ENCODE data around the gene SOX2. TPM values are rescaled to one million over a fixed set of nuclear protein-coding genes. Genes with fewer than 3 reads are reported as not detected.

The SOX2 gene
- total RNA-seq, 2 experiments from 2014 or later, result not detected

DNA sequence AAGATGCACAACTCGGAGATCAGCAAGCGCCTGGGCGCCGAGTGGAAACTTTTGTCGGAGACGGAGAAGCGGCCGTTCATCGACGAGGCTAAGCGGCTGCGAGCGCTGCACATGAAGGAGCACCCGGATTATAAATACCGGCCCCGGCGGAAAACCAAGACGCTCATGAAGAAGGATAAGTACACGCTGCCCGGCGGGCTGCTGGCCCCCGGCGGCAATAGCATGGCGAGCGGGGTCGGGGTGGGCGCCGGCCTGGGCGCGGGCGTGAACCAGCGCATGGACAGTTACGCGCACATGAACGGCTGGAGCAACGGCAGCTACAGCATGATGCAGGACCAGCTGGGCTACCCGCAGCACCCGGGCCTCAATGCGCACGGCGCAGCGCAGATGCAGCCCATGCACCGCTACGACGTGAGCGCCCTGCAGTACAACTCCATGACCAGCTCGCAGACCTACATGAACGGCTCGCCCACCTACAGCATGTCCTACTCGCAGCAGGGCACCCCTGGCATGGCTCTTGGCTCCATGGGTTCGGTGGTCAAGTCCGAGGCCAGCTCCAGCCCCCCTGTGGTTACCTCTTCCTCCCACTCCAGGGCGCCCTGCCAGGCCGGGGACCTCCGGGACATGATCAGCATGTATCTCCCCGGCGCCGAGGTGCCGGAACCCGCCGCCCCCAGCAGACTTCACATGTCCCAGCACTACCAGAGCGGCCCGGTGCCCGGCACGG, 991 bp downstream of the SOX2 start:
- no peak overlapping the region for H3K4me3 Mint-ChIP-seq
- H3K27me3 Mint-ChIP-seq, result peaks cover 75% of the 10 kb centered on the region
- H3K27ac Mint-ChIP-seq, result no peak overlapping the region
- CTCF ChIA-PET, result interaction anchor here (2.0 kb wide), 1 partner anchor 11 kb away, joined by 13 read pairs; no protein-coding TSS in a partner anchor
- ATAC-seq (no peak), DNase-seq (no peak)
- H3K9me3 Mint-ChIP-seq (ENCODE audit: low read depth), result no peaks in the 10 kb centered on the region
- peaks cover 4% of the 10 kb centered on the region for H3K4me1 Mint-ChIP-seq
- no peaks in the 10 kb centered on the region for H3K36me3 Mint-ChIP-seq

DNA sequence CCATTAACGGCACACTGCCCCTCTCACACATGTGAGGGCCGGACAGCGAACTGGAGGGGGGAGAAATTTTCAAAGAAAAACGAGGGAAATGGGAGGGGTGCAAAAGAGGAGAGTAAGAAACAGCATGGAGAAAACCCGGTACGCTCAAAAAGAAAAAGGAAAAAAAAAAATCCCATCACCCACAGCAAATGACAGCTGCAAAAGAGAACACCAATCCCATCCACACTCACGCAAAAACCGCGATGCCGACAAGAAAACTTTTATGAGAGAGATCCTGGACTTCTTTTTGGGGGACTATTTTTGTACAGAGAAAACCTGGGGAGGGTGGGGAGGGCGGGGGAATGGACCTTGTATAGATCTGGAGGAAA, 1.5 kb downstream of the SOX2 start:
- Mint-ChIP-seq H3K27ac (peak overlapping the region; percentile 30), H3K36me3 (no peaks in the 10 kb centered on the region), H3K9me3 (ENCODE audit: low read depth) (no peaks in the 10 kb centered on the region), H3K27me3 (peaks cover 75% of the 10 kb centered on the region), H3K4me3 (no peak overlapping the region), H3K4me1 (peaks cover 4% of the 10 kb centered on the region)
- CTCF ChIA-PET, result interaction anchor here (2.0 kb wide), 1 partner anchor 12 kb away, joined by 13 read pairs; no protein-coding TSS in a partner anchor
- DNase-seq (no peak), ATAC-seq (no peak)

DNA sequence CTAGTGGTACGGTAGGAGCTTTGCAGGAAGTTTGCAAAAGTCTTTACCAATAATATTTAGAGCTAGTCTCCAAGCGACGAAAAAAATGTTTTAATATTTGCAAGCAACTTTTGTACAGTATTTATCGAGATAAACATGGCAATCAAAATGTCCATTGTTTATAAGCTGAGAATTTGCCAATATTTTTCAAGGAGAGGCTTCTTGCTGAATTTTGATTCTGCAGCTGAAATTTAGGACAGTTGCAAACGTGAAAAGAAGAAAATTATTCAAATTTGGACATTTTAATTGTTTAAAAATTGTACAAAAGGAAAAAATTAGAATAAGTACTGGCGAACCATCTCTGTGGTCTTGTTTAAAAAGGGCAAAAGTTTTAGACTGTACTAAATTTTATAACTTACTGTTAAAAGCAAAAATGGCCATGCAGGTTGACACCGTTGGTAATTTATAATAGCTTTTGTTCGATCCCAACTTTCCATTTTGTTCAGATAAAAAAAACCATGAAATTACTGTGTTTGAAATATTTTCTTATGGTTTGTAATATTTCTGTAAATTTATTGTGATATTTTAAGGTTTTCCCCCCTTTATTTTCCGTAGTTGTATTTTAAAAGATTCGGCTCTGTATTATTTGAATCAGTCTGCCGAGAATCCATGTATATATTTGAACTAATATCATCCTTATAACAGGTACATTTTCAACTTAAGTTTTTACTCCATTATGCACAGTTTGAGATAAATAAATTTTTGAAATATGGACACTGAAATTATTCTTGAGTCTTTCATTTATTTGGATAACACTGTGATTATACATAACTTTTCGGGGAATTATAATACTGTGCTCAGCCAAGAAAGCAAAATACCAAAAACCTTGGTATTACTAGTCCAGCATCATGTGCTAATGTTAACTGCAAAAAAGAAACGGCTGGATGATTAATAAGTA, 2.2 kb downstream of the SOX2 start:
- Mint-ChIP-seq H3K4me1 (peaks cover 4% of the 10 kb centered on the region), H3K4me3 (no peak overlapping the region), H3K9me3 (ENCODE audit: low read depth) (no peaks in the 10 kb centered on the region), H3K27me3 (peaks cover 75% of the 10 kb centered on the region), H3K36me3 (no peaks in the 10 kb centered on the region), H3K27ac (no peak overlapping the region)
- ATAC-seq (no peak), DNase-seq (no peak)
- CTCF ChIA-PET, result interaction anchor here (2.0 kb wide), 1 partner anchor 13 kb away, joined by 13 read pairs; no protein-coding TSS in a partner anchor

DNA sequence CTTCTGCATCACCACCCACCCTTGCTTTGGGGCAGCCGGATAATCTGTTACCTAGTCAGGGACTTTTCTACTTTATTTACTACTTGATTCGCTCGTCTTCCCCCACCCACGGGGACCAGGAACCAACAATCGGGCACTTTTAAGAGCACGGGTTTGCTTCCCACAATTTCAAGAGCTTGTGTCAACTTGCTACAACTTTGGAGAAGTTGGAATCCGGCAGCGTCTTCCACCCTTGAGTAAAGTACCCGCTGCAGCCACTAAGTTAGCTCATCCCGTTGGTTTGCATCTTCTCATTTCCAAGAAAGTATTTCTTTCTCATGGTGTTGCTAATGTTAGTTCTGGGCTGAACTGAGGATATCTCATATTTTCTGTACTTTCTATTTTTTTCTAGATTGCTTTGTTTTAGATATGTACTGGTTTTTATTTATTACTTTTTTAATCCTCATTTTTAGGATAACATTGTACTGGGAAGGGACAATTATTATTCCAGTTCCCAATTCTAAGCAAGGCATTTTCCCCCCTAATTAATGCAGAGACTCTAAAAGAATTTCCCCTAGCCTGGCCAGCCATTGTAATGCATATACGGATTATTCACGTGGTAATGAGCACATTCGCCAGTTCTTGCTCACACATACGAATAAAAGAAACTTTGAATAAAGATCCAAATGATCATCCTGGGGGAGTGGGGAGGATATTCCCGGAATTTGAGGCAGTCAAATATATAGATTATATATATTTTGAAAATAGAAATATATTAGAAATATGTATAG, 4.0 kb downstream of the SOX2 start:
- DNase-seq, result no peak
- no peak for ATAC-seq
- Mint-ChIP-seq H3K27ac (no peak overlapping the region), H3K4me1 (no peaks in the 10 kb centered on the region), H3K36me3 (no peaks in the 10 kb centered on the region), H3K9me3 (ENCODE audit: low read depth) (no peaks in the 10 kb centered on the region), H3K4me3 (no peak overlapping the region), H3K27me3 (peaks cover 82% of the 10 kb centered on the region)
- CTCF ChIA-PET, result interaction anchor here (0.6 to 3.6 kb wide), 2 partner anchors 15 to 1700 kb away, joined by 3 to 22 read pairs; no protein-coding TSS in a partner anchor

DNA sequence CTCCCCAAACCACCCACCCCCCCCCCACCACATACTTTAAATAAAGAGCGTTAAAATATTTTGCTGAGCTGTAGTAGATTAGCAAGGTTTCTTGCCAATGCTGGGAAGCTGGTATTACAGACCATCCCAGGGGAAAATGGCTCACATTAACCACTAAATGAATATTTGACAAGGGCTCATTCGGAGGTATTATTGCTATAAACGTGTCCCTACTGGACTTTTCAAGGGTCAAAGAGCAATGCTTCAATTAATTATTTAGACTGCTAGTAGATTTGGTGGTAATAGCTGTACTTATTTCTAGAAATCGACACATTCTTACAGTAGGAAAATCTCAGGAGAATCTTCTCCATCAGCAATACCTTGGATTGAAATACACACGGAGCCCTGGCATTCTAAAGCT, 5.2 kb downstream of the SOX2 start:
- H3K9me3 Mint-ChIP-seq (ENCODE audit: low read depth), result no peaks in the 10 kb centered on the region
- no peak overlapping the region for H3K27ac Mint-ChIP-seq
- no peaks in the 10 kb centered on the region for H3K36me3 Mint-ChIP-seq
- DNase-seq (no peak), ATAC-seq (no peak)
- CTCF ChIA-PET, result interaction anchor here (0.7 to 3.6 kb wide), 2 partner anchors 16 to 18 kb away, joined by 3 to 22 read pairs; no protein-coding TSS in a partner anchor
- H3K27me3 Mint-ChIP-seq, result peaks cover 94% of the 10 kb centered on the region
- H3K4me1 Mint-ChIP-seq, result no peaks in the 10 kb centered on the region
- H3K4me3 Mint-ChIP-seq, result no peak overlapping the region

DNA sequence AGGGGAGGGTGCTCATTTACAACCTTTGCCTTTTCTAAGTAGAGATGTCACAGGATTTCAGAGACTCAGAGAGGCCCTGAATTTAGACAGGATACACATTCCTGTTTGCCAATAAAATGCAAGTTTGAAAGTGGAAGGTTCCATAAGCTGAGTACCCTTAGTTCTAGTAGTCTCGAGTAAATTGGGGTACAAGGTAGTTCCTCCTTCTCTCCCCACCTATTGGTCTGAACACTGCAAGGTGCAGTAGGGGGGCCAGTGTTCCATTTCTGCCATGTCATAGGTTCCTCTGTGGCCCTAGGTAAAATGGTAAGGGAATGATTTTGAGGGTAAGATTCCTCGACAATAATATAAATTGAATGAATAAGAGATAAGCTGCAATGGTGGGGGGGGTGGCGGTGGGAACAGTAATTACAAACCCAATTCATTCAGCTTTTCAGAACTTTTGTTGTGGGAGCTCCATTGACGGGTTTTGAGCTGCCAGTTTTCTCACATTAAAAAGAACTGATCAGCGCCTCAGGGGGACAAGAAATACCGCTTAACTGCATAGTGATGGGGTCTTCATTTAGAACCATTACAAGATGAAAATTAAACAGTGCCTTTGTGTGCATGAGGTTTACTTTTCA, 5.9 kb downstream of the SOX2 start:
- CTCF ChIA-PET, result interaction anchor here (3.6 kb wide), 1 partner anchor 16 kb away, joined by 22 read pairs; no protein-coding TSS in a partner anchor
- no peak overlapping the region for H3K27ac Mint-ChIP-seq
- no peaks in the 10 kb centered on the region for H3K36me3 Mint-ChIP-seq
- no peaks in the 10 kb centered on the region for H3K9me3 Mint-ChIP-seq (ENCODE audit: low read depth)
- no peak overlapping the region for H3K4me3 Mint-ChIP-seq
- peaks cover 96% of the 10 kb centered on the region for H3K27me3 Mint-ChIP-seq
- ATAC-seq (no peak), DNase-seq (no peak)
- no peaks in the 10 kb centered on the region for H3K4me1 Mint-ChIP-seq

DNA sequence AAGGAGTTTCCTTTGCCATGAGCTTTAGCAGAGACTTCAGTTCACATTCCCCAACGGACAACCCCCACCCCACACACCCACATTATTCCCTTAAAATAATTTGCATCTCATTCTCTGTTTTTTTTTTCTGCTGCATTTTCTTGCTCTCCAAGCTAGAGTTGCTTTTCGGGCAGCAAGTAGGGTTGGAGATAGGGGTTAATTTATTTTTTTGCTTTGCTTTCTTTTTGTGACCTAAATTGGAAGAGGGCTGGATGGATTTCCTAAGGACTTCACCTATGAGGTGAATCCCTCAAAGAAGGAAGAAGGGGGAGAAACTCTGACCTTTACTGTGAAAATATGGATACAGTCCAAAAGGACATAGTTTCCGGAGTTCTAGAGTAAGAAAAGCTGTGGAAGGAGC, 6.6 kb downstream of the SOX2 start:
- DNase-seq (no peak), ATAC-seq (no peak)
- H3K36me3 Mint-ChIP-seq, result no peaks in the 10 kb centered on the region
- H3K4me1 Mint-ChIP-seq, result no peaks in the 10 kb centered on the region
- H3K9me3 Mint-ChIP-seq (ENCODE audit: low read depth), result no peaks in the 10 kb centered on the region
- CTCF ChIA-PET, result interaction anchor here (3.6 kb wide), 1 partner anchor 17 kb away, joined by 22 read pairs; no protein-coding TSS in a partner anchor
- H3K27ac Mint-ChIP-seq, result no peak overlapping the region
- H3K4me3 Mint-ChIP-seq, result no peak overlapping the region
- peaks cover 96% of the 10 kb centered on the region for H3K27me3 Mint-ChIP-seq

DNA sequence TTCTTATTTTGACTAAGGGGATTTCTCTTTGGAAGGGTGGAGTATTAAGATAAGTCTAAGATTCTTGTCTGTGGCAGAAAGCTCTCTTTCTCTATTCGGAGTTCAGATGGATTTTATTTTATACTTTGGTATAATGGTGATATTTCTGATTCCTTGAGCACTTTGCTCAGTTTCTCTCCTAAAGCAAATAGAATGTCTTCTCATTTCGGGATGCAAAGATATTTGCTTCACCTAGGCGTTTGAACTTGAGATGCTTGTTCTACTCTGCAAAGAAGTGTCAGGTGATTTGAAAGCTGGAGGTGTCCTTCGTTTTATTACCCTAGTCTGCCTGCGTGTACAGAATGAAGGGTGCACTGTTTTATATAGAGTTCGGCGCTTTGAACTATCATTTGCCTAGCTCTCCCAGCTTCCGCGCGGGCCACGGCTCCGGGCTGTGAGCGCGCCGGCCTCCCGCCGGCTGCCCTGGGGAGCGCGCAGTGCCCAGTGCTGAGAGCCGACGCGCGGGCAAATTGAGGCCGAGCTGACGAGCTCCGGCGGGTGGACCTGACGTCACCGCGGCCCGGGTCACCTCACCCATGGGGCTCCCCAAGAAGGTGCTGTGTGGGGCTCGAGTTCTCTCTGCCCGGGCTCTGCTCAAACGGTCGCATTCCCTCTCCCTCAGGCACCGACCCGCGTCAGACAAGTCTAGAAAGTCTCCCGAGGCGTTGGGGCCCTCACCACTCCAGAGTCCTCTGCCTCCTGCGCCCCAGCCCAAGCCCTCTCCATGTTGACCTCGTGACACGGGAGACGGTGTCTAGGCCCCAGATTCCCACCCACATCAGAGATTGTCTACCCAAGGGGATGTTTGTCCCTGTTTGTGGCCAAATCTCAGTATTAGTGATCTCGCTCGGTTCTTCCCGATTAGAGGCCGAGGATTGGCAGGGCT, 7.5 kb downstream of the SOX2 start:
- Mint-ChIP-seq H3K27me3 (peaks cover 96% of the 10 kb centered on the region), H3K4me1 (no peaks in the 10 kb centered on the region), H3K9me3 (ENCODE audit: low read depth) (no peaks in the 10 kb centered on the region), H3K27ac (no peak overlapping the region), H3K36me3 (no peaks in the 10 kb centered on the region), H3K4me3 (no peak overlapping the region)
- CTCF ChIA-PET, result interaction anchor here (3.6 kb wide), 1 partner anchor 18 kb away, joined by 22 read pairs; no protein-coding TSS in a partner anchor
- DNase-seq, result no peak
- no peak for ATAC-seq

DNA sequence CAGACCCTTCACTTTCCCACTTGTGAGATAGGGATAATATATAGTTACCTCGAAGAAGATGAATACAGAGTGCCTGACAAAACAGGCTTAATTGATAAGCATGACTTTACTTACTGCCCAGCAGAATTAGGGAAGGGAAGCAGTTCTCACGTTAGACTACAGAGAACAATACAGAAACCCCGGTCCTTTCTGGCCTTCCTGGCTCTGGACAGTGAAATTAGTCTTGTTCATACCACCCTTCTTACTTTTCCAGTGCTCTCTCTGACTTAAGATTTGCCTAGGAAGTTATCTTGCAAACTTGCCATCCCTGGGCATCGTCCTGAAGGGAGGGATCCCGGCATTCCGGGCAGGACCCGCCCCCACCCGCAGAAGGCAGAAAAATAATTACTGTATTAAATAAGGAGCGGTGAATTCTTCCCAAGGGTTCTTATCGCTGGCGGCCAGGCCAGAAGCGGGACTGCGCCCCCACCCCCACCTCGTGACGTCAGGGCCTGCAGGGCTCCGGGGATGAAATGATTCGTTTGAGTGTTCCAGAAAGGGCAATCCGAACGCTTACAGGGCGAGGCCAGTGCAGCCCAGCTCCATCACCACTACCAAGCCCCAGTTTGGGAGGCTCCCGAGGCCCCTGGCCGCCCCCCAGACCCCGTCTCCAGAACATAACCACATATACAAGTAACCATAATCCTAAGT, 8.4 kb downstream of the SOX2 start:
- DNase-seq (no peak), ATAC-seq (no peak)
- CTCF ChIA-PET, result no interaction called here
- no peaks in the 10 kb centered on the region for H3K4me1 Mint-ChIP-seq
- peaks cover 96% of the 10 kb centered on the region for H3K27me3 Mint-ChIP-seq
- no peak overlapping the region for H3K4me3 Mint-ChIP-seq
- H3K36me3 Mint-ChIP-seq, result peaks cover 2% of the 10 kb centered on the region
- H3K9me3 Mint-ChIP-seq (ENCODE audit: low read depth), result no peaks in the 10 kb centered on the region
- H3K27ac Mint-ChIP-seq, result no peak overlapping the region

DNA sequence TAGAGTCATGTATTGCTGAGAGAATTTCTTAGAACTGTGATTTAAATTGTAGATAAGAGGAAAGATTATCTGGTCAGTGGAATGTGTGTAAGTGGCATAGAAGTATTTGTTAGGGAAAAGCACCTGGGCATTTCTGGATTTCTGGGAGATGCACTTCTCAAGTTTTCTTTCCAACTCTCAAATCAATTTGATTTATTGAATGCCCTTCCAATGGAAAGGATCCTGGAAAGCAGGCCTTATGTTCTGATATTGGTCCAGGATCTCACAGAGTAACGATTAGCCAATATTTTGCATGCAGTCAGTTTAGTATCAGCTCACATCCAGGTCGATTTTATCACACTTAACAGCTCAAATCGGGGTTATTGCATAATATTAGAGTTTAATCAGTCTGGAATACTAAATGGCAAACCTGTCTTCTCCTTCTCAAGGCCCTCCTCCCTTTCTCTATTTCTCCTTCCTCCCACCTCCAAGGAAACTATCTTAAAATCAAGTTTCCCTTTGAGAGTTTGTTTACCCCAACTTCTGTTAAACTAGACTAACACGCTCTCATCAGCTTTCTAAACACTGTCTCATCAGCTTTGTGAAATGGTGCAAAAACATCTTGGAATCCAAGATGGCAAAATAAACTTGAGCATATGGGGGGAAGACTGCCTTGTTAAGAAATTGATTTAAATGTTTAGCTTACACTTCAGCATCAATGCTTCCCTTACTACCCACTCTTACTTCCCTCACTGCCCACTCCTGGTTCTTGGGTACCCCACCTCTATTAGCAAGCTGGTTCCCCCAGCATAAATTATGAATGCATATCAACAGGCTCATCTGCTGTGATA, 9.5 kb downstream of the SOX2 start:
- Mint-ChIP-seq H3K9me3 (ENCODE audit: low read depth) (no peaks in the 10 kb centered on the region), H3K4me3 (no peak overlapping the region), H3K4me1 (no peaks in the 10 kb centered on the region), H3K27me3 (peaks cover 94% of the 10 kb centered on the region), H3K36me3 (peaks cover 5% of the 10 kb centered on the region), H3K27ac (no peak overlapping the region)
- ATAC-seq (no peak), DNase-seq (no peak)
- CTCF ChIA-PET, result interaction anchor here (1.1 to 1.5 kb wide), 2 partner anchors 19 to 21 kb away, joined by 4 to 5 read pairs; no protein-coding TSS in a partner anchor

DNA sequence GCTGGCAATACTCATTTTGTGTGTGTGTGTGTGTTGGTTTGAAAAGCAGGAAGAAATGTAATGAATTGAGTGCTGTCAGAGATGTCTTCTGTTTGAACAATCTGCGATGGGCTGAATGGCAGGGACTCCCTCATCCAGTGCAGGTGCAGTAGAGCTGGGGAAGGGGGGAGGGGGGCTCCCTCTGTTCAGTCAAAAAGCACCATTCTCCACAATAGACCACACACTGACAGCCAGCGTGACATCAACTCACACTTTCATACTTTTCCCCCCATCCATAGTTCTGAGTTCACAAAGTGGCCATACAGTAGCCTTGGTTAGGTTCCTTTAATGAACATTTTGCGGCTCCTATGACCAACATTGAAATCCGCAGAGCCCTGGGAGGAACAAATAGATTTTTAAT, 10.4 kb downstream of the SOX2 start:
- Mint-ChIP-seq H3K36me3 (peaks cover 5% of the 10 kb centered on the region), H3K27ac (no peak overlapping the region), H3K27me3 (peaks cover 94% of the 10 kb centered on the region), H3K4me1 (peaks cover 2% of the 10 kb centered on the region), H3K4me3 (no peak overlapping the region), H3K9me3 (ENCODE audit: low read depth) (no peaks in the 10 kb centered on the region)
- DNase-seq (no peak), ATAC-seq (no peak)
- CTCF ChIA-PET, result interaction anchor here (1.1 to 1.5 kb wide), 2 partner anchors 20 to 22 kb away, joined by 4 to 5 read pairs; no protein-coding TSS in a partner anchor
